Calu3 (cell line): ENCODE data around the gene CDK5R1. TPM values are rescaled to one million over a fixed set of nuclear protein-coding genes. Genes with fewer than 3 reads are reported as not detected.

Experiments used
- BruUV-seq: library from RNA; stranded (reverse); fragments of 400-500 nt; replicated peaks from 2 replicates; lab custom pipeline; 2021; lab: Mats Ljungman, UMichigan
- CTCF ChIA-PET: fragments of 300-600 bp; sonication (Branson Sonifier 250); formaldehyde crosslinking; loops from one replicate; lab custom pipeline; 2022; ENCODE audit warnings: antibody characterized with exemption; lab: Charles Lee
- DNase-seq: peaks from one replicate; pipeline ENCODE4 v3.0.0; 2022
- H3K27ac Mint-ChIP-seq: one replicate; pipeline ENCODE4 v1.8.0; 2022; ENCODE audit warnings: mixed read lengths; ENCODE audit not compliant: unreplicated experiment
- H3K27me3 Mint-ChIP-seq: one replicate; pipeline ENCODE4 v1.8.0; 2022; ENCODE audit warnings: mixed read lengths; ENCODE audit not compliant: unreplicated experiment
- H3K36me3 Mint-ChIP-seq: one replicate; pipeline ENCODE4 v1.8.0; 2022; ENCODE audit warnings: mild to moderate bottlenecking, moderate library complexity, mixed read lengths; ENCODE audit not compliant: insufficient read depth, unreplicated experiment
- H3K4me1 Mint-ChIP-seq: one replicate; pipeline ENCODE4 v1.8.0; 2022; ENCODE audit warnings: mild to moderate bottlenecking, low read depth, mixed read lengths; ENCODE audit not compliant: unreplicated experiment
- H3K4me3 Mint-ChIP-seq: one replicate; pipeline ENCODE4 v1.8.0; 2022; ENCODE audit warnings: mild to moderate bottlenecking, low read depth, moderate library complexity, mixed read lengths; ENCODE audit not compliant: unreplicated experiment
- H3K9me3 Mint-ChIP-seq: one replicate; pipeline ENCODE4 v1.8.0; 2022; ENCODE audit warnings: low read depth, mixed read lengths; ENCODE audit not compliant: unreplicated experiment
- intact Hi-C: fragments of 100-400 bp; cut with micrococcal nuclease; formaldehyde crosslinking; loops from one replicate; pipeline ENCODE4 v1.10.0; 2022; ENCODE audit not compliant: unreplicated experiment
- total RNA-seq: library from RNA; stranded (reverse); gene quantifications from 2 replicates; pipeline ENCODE4 v1.2.3, GENCODE V29; 2022
- TF ChIP-seq, protein P1 (sequence below): fragments of 200-600 bp; IDR thresholded peaks from one replicate; pipeline ENCODE4 v1.8.0; 2022; ENCODE audit warnings: antibody characterized with exemption; ENCODE audit not compliant: unreplicated experiment

Gene CDK5R1
- total RNA-seq, 1 experiment from 2014 or later: 4.3 TPM

- intact Hi-C loops: no loop called here
- CTCF ChIA-PET: no interaction called here
- Mint-ChIP-seq H3K36me3 (peaks cover 68% of the 10 kb centered on the region), H3K27me3 (no peaks in the 10 kb centered on the region), H3K9me3 (no peaks in the 10 kb centered on the region), H3K4me1 (no peaks in the 10 kb centered on the region), H3K27ac (no peak overlapping the region), H3K4me3 (no peak overlapping the region)
- DNase-seq: no peak
- BruUV-seq: no TSS peak
- TF ChIP-seq, protein P1, sequence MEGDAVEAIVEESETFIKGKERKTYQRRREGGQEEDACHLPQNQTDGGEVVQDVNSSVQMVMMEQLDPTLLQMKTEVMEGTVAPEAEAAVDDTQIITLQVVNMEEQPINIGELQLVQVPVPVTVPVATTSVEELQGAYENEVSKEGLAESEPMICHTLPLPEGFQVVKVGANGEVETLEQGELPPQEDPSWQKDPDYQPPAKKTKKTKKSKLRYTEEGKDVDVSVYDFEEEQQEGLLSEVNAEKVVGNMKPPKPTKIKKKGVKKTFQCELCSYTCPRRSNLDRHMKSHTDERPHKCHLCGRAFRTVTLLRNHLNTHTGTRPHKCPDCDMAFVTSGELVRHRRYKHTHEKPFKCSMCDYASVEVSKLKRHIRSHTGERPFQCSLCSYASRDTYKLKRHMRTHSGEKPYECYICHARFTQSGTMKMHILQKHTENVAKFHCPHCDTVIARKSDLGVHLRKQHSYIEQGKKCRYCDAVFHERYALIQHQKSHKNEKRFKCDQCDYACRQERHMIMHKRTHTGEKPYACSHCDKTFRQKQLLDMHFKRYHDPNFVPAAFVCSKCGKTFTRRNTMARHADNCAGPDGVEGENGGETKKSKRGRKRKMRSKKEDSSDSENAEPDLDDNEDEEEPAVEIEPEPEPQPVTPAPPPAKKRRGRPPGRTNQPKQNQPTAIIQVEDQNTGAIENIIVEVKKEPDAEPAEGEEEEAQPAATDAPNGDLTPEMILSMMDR: no peak
Observed at GRCh38 chr17:32479074-32479617, 7.6 kb upstream of the CDK5R1 start.

DNA sequence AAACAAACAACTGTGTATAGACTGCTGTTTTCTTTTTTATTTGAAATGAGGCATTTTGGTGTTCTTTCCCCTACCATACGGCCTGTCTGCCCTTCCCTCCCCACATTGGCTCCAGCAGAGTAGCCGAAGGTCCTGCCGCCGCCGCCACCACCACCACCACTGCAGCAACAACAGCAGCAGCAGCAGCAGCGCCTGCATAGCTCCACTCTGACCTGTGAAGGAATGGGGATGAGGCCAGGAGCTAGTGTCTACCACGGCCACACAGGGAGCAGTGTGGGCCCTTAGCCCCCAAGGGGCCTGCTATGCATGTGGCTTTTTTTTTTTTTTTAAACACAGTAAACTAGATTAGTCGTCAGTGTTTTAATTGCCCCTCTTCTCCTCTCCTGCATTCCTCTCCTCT is 5.6 kb upstream of the CDK5R1 start:
- Mint-ChIP-seq H3K4me3 (no peak overlapping the region), H3K9me3 (no peaks in the 10 kb centered on the region), H3K36me3 (peaks cover 66% of the 10 kb centered on the region), H3K4me1 (peaks cover 7% of the 10 kb centered on the region), H3K27me3 (no peaks in the 10 kb centered on the region), H3K27ac (no peak overlapping the region)
- intact Hi-C loops: loop anchor here (5.0 kb wide), 1 partner anchor 276 kb away; no protein-coding TSS in a partner anchor
- TF ChIP-seq, protein P1: no peak
- no peak for DNase-seq
- CTCF ChIA-PET: no interaction called here
- no TSS peak for BruUV-seq

DNA sequence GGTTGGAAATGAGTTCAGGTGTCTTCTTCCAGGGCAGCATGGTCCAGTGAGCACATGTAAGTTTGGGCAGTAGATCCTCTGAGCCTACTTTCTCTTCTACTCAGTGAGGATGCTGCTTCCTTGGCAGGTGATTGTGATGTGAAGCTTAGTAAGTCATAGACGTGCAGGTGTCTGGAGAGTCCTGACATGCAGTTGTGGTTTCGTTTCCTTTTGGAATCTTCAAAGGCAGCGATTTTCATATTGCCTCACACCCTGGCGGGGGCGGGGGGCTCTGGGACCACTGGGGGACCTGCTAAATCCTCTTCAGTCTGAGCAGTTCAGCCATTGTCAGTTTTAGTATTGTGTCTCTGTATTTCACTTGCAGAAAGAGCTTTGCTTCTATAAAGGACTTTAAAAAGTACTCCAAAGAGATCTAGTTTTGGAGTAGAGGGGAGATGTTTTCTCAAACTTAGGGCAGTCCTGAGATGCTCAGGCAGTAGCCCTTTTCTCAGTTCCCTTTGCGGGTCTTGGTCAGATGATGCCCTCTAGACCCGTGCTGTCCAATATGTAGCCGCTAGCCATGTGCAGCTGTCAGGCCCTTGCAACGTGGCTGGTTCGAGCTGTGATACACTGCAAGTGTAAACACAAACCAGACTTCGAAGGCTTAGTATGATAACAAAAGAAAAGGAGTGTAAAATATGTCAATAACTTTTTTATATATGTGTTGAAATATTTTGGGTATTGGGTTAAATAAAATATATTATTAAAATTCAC is 4.0 kb upstream of the CDK5R1 start:
- Mint-ChIP-seq H3K27me3 (no peaks in the 10 kb centered on the region), H3K4me1 (peaks cover 9% of the 10 kb centered on the region), H3K9me3 (no peaks in the 10 kb centered on the region), H3K36me3 (peaks cover 62% of the 10 kb centered on the region), H3K27ac (no peak overlapping the region), H3K4me3 (no peak overlapping the region)
- intact Hi-C loops: loop anchor here (5.0 kb wide), 1 partner anchor 275 kb away; no protein-coding TSS in a partner anchor
- DNase-seq: no peak
- BruUV-seq: no TSS peak
- TF ChIP-seq, protein P1: no peak
- CTCF ChIA-PET: interaction anchor here (0.8 kb wide), 1 partner anchor 20 kb away, joined by 3 read pairs; no protein-coding TSS in a partner anchor

- H3K36me3 Mint-ChIP-seq: peaks cover 65% of the 10 kb centered on the region
- CTCF ChIA-PET: interaction anchor here (0.8 kb wide), 1 partner anchor 21 kb away, joined by 3 read pairs; no protein-coding TSS in a partner anchor
- H3K4me3 Mint-ChIP-seq: no peak overlapping the region
- H3K27ac Mint-ChIP-seq: no peak overlapping the region
- BruUV-seq: no TSS peak
- H3K9me3 Mint-ChIP-seq: no peaks in the 10 kb centered on the region
- H3K27me3 Mint-ChIP-seq: no peaks in the 10 kb centered on the region
- intact Hi-C loops: loop anchor here (5.0 kb wide), 1 partner anchor 274 kb away; no protein-coding TSS in a partner anchor
- no peak for DNase-seq
- TF ChIP-seq, protein P1: no peak
- peaks cover 17% of the 10 kb centered on the region for H3K4me1 Mint-ChIP-seq
Observed at GRCh38 chr17:32483451-32484019, 3.3 kb upstream of the CDK5R1 start.
